HepG2 (cell line): ENCODE measurements around the gene ZFHX3.

Experiments
- CHD2 ChIP-seq: IDR thresholded peaks from 2 replicates; pipeline ENCODE4 v1.6.1; 2011; ENCODE audit warnings: low read depth, low read length, improper control_type of control experiment
- KAT7 ChIP-seq: IDR thresholded peaks from 2 replicates; pipeline ENCODE4 v1.6.1; 2018; ENCODE audit warnings: borderline replicate concordance, missing compliant biosample characterization
- MYC ChIP-seq: sonication (generic); formaldehyde crosslinking; IDR thresholded peaks from 2 replicates; pipeline ENCODE4 v1.9.0; 2021; ENCODE audit warnings: missing genetic modification reagents, borderline replicate concordance
- NR2F2 ChIP-seq: IDR thresholded peaks from 2 replicates; pipeline ENCODE4 v1.6.1; 2012; ENCODE audit warnings: low read depth, inconsistent platforms, borderline replicate concordance
- ZNF781 ChIP-seq: sonication (generic); formaldehyde crosslinking; IDR thresholded peaks from 2 replicates; pipeline ENCODE4 v1.5.1; 2020; ENCODE audit warnings: borderline replicate concordance, mild to moderate bottlenecking, missing genetic modification reagents; ENCODE audit errors: not compliant biosample characterization

GRCh38 chr16:72884573-72884972 is 163.4 kb downstream of the ZFHX3 start:
- TF ChIP-seq KAT7 (CRISPR knock-in tag) (no peak), NR2F2 (no peak), MYC (CRISPR knock-in tag) (no peak), CHD2 (no peak), ZNF781 (CRISPR knock-in tag) (no peak)
